ENCODE data around the gene HNRNPUL1. TPM values are rescaled to one million over a fixed set of nuclear protein-coding genes. Genes with fewer than 3 reads are reported as not detected.

Gene HNRNPUL1
- total and polyA plus RNA-seq, 11 donors, result 64.2 to 138 (median 114) TPM

- no peaks in the 10 kb centered on the region for H3K9me3 ChIP-seq
Observed at GRCh38 chr19:41308450-41309179, 44.4 kb downstream of the HNRNPUL1 start.

DNA sequence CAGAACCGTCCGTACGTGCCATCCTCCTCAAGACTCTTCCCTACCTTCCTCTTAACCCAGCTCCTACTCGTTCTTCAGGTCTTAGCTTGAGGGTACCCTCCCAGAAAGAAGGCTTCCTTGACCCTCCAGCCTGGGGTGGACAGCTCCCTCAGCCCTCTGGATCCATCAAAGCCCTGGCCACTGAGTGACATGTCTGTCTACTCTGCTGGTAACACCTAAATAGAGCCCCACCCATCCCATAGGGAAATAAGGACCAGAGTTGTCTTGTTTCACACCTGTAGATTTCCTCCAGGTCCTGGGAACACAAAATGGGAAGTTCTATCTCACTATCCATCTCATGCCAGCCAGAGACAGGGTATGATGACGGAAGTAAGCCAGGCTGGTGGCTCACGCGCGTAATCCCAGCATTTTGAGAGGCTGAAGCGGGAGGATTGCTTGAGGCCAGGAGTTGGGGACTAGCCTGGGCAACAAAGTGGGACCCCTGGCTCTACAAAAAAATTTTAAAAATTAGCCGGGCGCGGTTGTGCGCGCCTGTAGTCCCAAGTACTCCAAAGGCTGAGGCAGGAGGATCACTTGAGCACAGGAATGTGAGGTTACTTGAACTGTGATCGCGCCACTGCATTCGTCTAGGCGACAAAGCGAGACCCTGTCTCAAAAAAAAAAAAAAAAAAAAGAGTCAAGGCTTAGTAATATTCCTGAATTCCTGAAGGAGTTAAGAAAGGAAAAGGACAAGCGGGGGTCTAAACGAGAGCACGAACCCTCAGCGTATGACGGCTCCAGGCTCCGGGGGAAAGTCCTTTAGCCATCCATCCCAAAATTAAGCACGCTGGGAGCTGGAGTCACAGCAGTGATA, 45.2 kb downstream of the HNRNPUL1 start:
- Histone ChIP-seq H3K9me3 (no peaks in the 10 kb centered on the region), H3K4me3 (peak overlapping the region; percentile 40 to 95 (median 76)), H3K36me3 (peaks cover 2 to 62% (median 55%) of the 10 kb centered on the region in 9 donors), H3K27ac (peak overlapping the region; percentile 90 to 99 (median 96)), H3K4me1 (peaks cover 6 to 74% (median 36%) of the 10 kb centered on the region in 12 donors), H3K27me3 (no peaks in the 10 kb centered on the region)
- intact Hi-C loops (cut with DNase I), result loop anchor here (1.0 to 10.0 kb wide), 15 partner anchors 15 to 332 kb away; partner anchors contain the start of genes TGFB1 (in 4 of the 10), DMAC2 (in 2 of the 10), B3GNT8 (in 1 of the 10) and HNRNPUL1 (in 1 of the 10)
- 10 to 18% (median 11%) methylated on average over 26 of the region's 26 CpGs for WGBS, 4 donors
- ATAC-seq (peak in 3 of 4 donors; percentile 29 to 38 (median 36)), DNase-seq (no peak)
- TF ChIP-seq, protein P1, sequence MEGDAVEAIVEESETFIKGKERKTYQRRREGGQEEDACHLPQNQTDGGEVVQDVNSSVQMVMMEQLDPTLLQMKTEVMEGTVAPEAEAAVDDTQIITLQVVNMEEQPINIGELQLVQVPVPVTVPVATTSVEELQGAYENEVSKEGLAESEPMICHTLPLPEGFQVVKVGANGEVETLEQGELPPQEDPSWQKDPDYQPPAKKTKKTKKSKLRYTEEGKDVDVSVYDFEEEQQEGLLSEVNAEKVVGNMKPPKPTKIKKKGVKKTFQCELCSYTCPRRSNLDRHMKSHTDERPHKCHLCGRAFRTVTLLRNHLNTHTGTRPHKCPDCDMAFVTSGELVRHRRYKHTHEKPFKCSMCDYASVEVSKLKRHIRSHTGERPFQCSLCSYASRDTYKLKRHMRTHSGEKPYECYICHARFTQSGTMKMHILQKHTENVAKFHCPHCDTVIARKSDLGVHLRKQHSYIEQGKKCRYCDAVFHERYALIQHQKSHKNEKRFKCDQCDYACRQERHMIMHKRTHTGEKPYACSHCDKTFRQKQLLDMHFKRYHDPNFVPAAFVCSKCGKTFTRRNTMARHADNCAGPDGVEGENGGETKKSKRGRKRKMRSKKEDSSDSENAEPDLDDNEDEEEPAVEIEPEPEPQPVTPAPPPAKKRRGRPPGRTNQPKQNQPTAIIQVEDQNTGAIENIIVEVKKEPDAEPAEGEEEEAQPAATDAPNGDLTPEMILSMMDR (IDR thresholded peaks at IDR 0.05), result no peak
- no peak for TF ChIP-seq POLR2A (IDR thresholded peaks at IDR 0.05)

More at GRCh38 chr19:41308450-41309179, 44.4 kb downstream of the HNRNPUL1 start:
- no peak for TF ChIP-seq POLR2A (IDR thresholded peaks at IDR 0.05)
- TF ChIP-seq, protein P1 (IDR thresholded peaks at IDR 0.05), result peak; percentile 92 to 99 (median 97)
- peak overlapping the region in 8 of 12 donors; percentile 62 to 95 (median 76) for H3K4me3 ChIP-seq
- intact Hi-C loops (cut with DNase I), result loop anchor here (1.0 to 10.0 kb wide), 14 partner anchors 41 to 331 kb away; partner anchors contain the start of genes DMAC2 (in 2 of the 10), HNRNPUL1 (in 1 of the 10) and TGFB1 (in 1 of the 10)
- no peaks in the 10 kb centered on the region for H3K27me3 ChIP-seq
- DNase-seq, result peak; percentile 87 to 95 (median 92)
- H3K36me3 ChIP-seq, result peaks cover 2 to 62% (median 59%) of the 10 kb centered on the region in 9 donors
- peak overlapping the region; percentile 90 to 99 (median 96) for H3K27ac ChIP-seq
- WGBS, 4 donors, result 16 to 22% (median 19%) methylated on average over 8 of the region's 8 CpGs
- peaks cover 6 to 76% (median 38%) of the 10 kb centered on the region in 12 donors for H3K4me1 ChIP-seq
- ATAC-seq, result peak; percentile 51 to 79 (median 68)

GRCh38 chr19:41310033-41310831, 46.1 kb downstream of the HNRNPUL1 start, which contains the start of gene CCDC97:
CCDC97 (plus strand) TSS chr19:41310172; CDS start chr19:41310311, 139 bp downstream.
- ATAC-seq (peak; percentile 79 to 91 (median 86)), DNase-seq (peak; percentile 89 to 95 (median 90))
- TF ChIP-seq, protein P1 (IDR thresholded peaks at IDR 0.05), result peak in 1 of 12 donors; percentile 19
- TF ChIP-seq POLR2A (IDR thresholded peaks at IDR 0.05), result peak in 1 of 2 donors; percentile 60
- Histone ChIP-seq H3K4me1 (peaks cover 6 to 67% (median 31%) of the 10 kb centered on the region in 12 donors), H3K4me3 (peak within 1 kb of the TSS; percentile 40 to 95 (median 76)), H3K27me3 (no peaks in the 10 kb centered on the region), H3K9me3 (no peaks in the 10 kb centered on the region), H3K27ac (peak within 1 kb of the TSS; percentile 90 to 99 (median 96)), H3K36me3 (peaks cover 0 to 62% (median 50%) of the 10 kb centered on the region in 9 donors)
- intact Hi-C loops (cut with DNase I), result loop anchor here in 5 of 10 donors (1.0 to 10.0 kb wide), 4 partner anchors 15 to 115 kb away; partner anchors contain the start of genes TGFB1 (in 3 of the 5) and B3GNT8 (in 1 of the 5)
- 0% methylated on average over 27 to 47 of the region's 47 CpGs for WGBS, 4 donors
